Neural cell (in vitro differentiated cells): Measurements from ENCODE around the gene PDGFA. TPM values are rescaled to one million over a fixed set of nuclear protein-coding genes. Genes with fewer than 3 reads are reported as not detected.

Experiments used
- H2AFZ ChIP-seq: fragments of 200-600, 300-800 bp; sonication (generic), shearing (Covaris generic); 2 replicates; pipeline ENCODE4 v1.6.0; 2014; ENCODE audit warnings: low read depth, mild to moderate bottlenecking, antibody characterized with exemption, low read length, moderate library complexity
- H3F3A ChIP-seq: fragments of 200-600 bp; shearing (Covaris generic); 2 replicates; pipeline ENCODE4 v1.6.1; 2016; ENCODE audit warnings: mild to moderate bottlenecking, moderate library complexity, mixed read lengths, antibody characterized with exemption, low read length; ENCODE audit not compliant: insufficient read depth, poor library complexity, severe bottlenecking
- H3K27ac ChIP-seq: fragments of 200-600, 300-800 bp; sonication (generic), shearing (Covaris generic); 2 replicates; pipeline ENCODE4 v1.5.1; 2014; ENCODE audit warnings: mild to moderate bottlenecking, low read length, moderate library complexity
- H3K27me3 ChIP-seq: fragments of 300-800, 200-600 bp; sonication (generic), shearing (Covaris generic); 2 replicates; pipeline ENCODE4 v1.6.0; 2014; ENCODE audit warnings: mild to moderate bottlenecking, low read depth, low read length, moderate library complexity; ENCODE audit not compliant: insufficient read depth
- H3K36me3 ChIP-seq: fragments of 300-800, 200-600 bp; sonication (generic), shearing (Covaris generic); 2 replicates; pipeline ENCODE4 v1.5.1; 2014; ENCODE audit warnings: mild to moderate bottlenecking, antibody characterized with exemption, low read length, moderate library complexity; ENCODE audit not compliant: insufficient read depth
- H3K4me2 ChIP-seq: fragments of 300-800, 200-600 bp; sonication (generic), shearing (Covaris generic); 2 replicates; pipeline ENCODE4 v1.6.0; 2014; ENCODE audit warnings: mild to moderate bottlenecking, low read length
- H3K4me3 ChIP-seq: fragments of 300-800, 200-600 bp; sonication (generic), shearing (Covaris generic); 2 replicates; pipeline ENCODE4 v1.5.1; 2014; ENCODE audit warnings: mild to moderate bottlenecking, low read length, moderate library complexity
- H3K79me2 ChIP-seq: fragments of 200-600 bp; shearing (Covaris generic); replicated peaks from 2 replicates; pipeline ENCODE4 v1.6.0; 2014; ENCODE audit warnings: mild to moderate bottlenecking, low read length, moderate library complexity; ENCODE audit not compliant: insufficient read depth
- H3K9ac ChIP-seq: fragments of 300-800, 200-600 bp; sonication (generic), shearing (Covaris generic); 2 replicates; pipeline ENCODE4 v1.6.1; 2016; ENCODE audit warnings: mild to moderate bottlenecking, low read length, mixed read lengths
- H3K9me2 ChIP-seq: fragments of 200-600 bp; shearing (Covaris generic); 2 replicates; pipeline ENCODE4 v1.6.1; 2016; ENCODE audit warnings: mild to moderate bottlenecking, low read length, mixed read lengths; ENCODE audit not compliant: insufficient read depth
- H3K9me3 ChIP-seq: fragments of 200-600, 300-800 bp; sonication (generic), shearing (Covaris generic); 2 replicates; pipeline ENCODE4 v1.6.1; 2016; ENCODE audit warnings: mild to moderate bottlenecking, mixed run types, low read length, moderate library complexity, mixed read lengths
- H4K20me1 ChIP-seq: fragments of 200-600 bp; shearing (Covaris generic); 2 replicates; pipeline ENCODE4 v1.6.1; 2016; ENCODE audit warnings: mild to moderate bottlenecking, mixed run types; ENCODE audit not compliant: insufficient read depth
- EP300 ChIP-seq: fragments of 450-650 bp; conservative IDR thresholded peaks from 2 replicates; pipeline ENCODE4 v1.6.1; 2014; ENCODE audit warnings: antibody characterized with exemption, mild to moderate bottlenecking, moderate library complexity; ENCODE audit not compliant: poor library complexity, severe bottlenecking
- EZH2 ChIP-seq: fragments of 200-600, 300-800 bp; shearing (Covaris generic), sonication (generic); IDR thresholded peaks from 2 replicates; pipeline ENCODE4 v1.6.1; 2014; ENCODE audit warnings: antibody characterized with exemption, low read length, borderline replicate concordance, mild to moderate bottlenecking; ENCODE audit not compliant: insufficient read depth, poor library complexity, severe bottlenecking
- MXI1 ChIP-seq: fragments of 450-650 bp; conservative IDR thresholded peaks from 2 replicates; pipeline ENCODE4 v1.6.1; 2014; ENCODE audit warnings: antibody characterized with exemption, mild to moderate bottlenecking; ENCODE audit not compliant: poor library complexity, severe bottlenecking
- POLR2AphosphoS5 ChIP-seq: IDR thresholded peaks from 2 replicates; pipeline ENCODE4 v1.6.1; 2012
- RAD21 ChIP-seq: fragments of 450-650 bp; conservative IDR thresholded peaks from 2 replicates; pipeline ENCODE4 v1.6.1; 2014; ENCODE audit warnings: antibody characterized with exemption, mild to moderate bottlenecking, moderate library complexity
- SMC3 ChIP-seq: fragments of 450-650 bp; conservative IDR thresholded peaks from 2 replicates; pipeline ENCODE4 v1.6.1; 2014; ENCODE audit warnings: antibody characterized with exemption, mild to moderate bottlenecking, moderate library complexity; ENCODE audit not compliant: poor library complexity
- TAF1 ChIP-seq: IDR thresholded peaks from 2 replicates; pipeline ENCODE4 v1.6.1; 2012; ENCODE audit warnings: low read depth
- polyA plus RNA-seq: library from polyadenylated mRNA; depleted of rRNA; stranded (reverse); fragments of >200 nt; gene quantifications from 2 replicates; pipeline ENCODE4 v1.2.3, GENCODE V29; 2014
- TF ChIP-seq, protein P1 (sequence below): IDR thresholded peaks from 2 replicates; pipeline ENCODE4 v1.6.1; 2012; ENCODE audit warnings: borderline replicate concordance
- TF ChIP-seq, protein P2 (sequence below): fragments of 450-650 bp; IDR thresholded peaks from 2 replicates; pipeline ENCODE4 v1.5.1; 2014; ENCODE audit warnings: antibody characterized with exemption, mild to moderate bottlenecking, moderate library complexity; ENCODE audit not compliant: poor library complexity, severe bottlenecking

The PDGFA gene
- polyA plus RNA-seq, 1 donor from 2014 or later, result 4.1 TPM

DNA sequence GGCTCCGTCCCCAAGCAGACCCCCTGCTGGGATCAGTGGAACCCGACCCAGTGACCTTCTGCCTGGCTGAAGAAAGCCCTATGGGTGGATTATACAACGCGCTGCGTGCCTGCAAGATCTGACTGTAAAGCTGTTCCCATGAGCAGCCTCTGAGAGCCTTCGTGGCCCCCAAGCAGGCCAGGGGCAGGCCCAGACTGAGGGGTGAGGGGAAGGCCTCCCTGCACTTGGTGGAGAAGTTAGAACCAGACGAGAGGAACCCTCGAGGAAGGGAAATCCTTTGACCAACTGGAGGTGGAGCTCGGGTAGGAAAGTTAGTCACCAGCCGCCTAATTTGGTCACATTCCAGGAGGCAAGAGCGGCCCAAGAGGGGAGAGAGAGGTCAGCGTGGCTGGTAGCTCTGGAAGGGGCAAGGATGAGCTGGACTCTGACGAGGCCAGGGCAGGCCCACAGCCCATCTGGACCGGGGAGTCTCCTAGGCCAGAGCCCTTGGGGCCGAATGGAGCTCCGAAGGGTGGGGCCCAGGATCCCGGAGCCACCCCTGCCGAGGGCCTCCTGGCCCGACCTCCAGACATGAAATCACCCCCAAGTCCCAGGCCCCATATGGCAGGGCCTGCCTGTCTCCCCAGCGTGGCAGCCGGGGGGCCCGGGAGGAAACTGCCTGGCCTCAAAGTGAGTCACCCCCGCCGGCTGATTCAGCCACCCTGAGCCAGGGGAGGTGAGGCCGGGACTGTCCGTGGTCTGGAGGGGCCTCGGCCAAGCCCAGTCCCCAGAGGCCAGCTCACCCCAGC, 23.3 kb upstream of the PDGFA start:
- Histone ChIP-seq H3K9me2 (no peaks in the 10 kb centered on the region), H4K20me1 (no peaks in the 10 kb centered on the region), H3K4me3 (no peak overlapping the region), H3K36me3 (no peaks in the 10 kb centered on the region), H3K27me3 (no peaks in the 10 kb centered on the region), H3K4me2 (no peak overlapping the region), H3K9me3 (no peaks in the 10 kb centered on the region), H3K79me2 (no peaks in the 10 kb centered on the region), H3K27ac (no peak overlapping the region), H2AFZ (no peak overlapping the region), H3K9ac (no peak overlapping the region), H3F3A (no peaks in the 10 kb centered on the region)
- TF ChIP-seq SMC3 (no peak), POLR2AphosphoS5 (no peak), RAD21 (no peak), EZH2 (no peak), MXI1 (no peak), EP300 (no peak), TAF1 (no peak)
- TF ChIP-seq, protein P1, sequence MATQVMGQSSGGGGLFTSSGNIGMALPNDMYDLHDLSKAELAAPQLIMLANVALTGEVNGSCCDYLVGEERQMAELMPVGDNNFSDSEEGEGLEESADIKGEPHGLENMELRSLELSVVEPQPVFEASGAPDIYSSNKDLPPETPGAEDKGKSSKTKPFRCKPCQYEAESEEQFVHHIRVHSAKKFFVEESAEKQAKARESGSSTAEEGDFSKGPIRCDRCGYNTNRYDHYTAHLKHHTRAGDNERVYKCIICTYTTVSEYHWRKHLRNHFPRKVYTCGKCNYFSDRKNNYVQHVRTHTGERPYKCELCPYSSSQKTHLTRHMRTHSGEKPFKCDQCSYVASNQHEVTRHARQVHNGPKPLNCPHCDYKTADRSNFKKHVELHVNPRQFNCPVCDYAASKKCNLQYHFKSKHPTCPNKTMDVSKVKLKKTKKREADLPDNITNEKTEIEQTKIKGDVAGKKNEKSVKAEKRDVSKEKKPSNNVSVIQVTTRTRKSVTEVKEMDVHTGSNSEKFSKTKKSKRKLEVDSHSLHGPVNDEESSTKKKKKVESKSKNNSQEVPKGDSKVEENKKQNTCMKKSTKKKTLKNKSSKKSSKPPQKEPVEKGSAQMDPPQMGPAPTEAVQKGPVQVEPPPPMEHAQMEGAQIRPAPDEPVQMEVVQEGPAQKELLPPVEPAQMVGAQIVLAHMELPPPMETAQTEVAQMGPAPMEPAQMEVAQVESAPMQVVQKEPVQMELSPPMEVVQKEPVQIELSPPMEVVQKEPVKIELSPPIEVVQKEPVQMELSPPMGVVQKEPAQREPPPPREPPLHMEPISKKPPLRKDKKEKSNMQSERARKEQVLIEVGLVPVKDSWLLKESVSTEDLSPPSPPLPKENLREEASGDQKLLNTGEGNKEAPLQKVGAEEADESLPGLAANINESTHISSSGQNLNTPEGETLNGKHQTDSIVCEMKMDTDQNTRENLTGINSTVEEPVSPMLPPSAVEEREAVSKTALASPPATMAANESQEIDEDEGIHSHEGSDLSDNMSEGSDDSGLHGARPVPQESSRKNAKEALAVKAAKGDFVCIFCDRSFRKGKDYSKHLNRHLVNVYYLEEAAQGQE, result no peak
- TF ChIP-seq, protein P2, sequence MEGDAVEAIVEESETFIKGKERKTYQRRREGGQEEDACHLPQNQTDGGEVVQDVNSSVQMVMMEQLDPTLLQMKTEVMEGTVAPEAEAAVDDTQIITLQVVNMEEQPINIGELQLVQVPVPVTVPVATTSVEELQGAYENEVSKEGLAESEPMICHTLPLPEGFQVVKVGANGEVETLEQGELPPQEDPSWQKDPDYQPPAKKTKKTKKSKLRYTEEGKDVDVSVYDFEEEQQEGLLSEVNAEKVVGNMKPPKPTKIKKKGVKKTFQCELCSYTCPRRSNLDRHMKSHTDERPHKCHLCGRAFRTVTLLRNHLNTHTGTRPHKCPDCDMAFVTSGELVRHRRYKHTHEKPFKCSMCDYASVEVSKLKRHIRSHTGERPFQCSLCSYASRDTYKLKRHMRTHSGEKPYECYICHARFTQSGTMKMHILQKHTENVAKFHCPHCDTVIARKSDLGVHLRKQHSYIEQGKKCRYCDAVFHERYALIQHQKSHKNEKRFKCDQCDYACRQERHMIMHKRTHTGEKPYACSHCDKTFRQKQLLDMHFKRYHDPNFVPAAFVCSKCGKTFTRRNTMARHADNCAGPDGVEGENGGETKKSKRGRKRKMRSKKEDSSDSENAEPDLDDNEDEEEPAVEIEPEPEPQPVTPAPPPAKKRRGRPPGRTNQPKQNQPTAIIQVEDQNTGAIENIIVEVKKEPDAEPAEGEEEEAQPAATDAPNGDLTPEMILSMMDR, result no peak

DNA sequence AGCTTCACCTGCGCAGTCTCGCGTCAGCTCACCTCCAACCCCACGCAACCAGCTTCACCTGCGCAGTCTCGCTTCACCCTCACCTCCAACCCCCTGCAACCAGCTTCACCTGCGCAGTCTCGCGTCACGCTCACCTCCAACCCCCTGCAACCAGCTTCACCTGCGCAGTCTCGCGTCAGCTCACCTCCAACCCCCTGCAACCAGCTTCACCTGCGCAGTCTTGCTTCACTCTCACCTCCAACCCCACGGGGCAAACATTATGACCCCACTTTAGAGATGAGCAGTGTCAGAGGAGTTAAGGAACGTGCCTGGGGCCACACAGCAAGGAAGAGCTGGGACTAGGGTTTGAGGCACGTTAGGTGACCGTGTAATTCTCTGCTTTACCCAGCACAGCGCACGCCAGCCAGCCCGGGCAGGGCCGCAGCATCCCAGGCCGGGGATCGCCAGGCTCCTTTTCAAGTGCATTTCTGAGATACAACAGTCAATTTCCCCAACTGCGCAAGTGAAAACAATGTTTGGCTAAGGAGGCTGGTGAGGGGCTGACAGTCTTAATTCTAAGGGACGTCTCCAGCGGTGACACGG, 22.6 kb upstream of the PDGFA start:
- Histone ChIP-seq H3K4me3 (no peak overlapping the region), H2AFZ (no peak overlapping the region), H3K27me3 (no peaks in the 10 kb centered on the region), H3K79me2 (no peaks in the 10 kb centered on the region), H3K9me3 (no peaks in the 10 kb centered on the region), H3F3A (no peaks in the 10 kb centered on the region), H3K4me2 (no peak overlapping the region), H3K27ac (no peak overlapping the region), H4K20me1 (no peaks in the 10 kb centered on the region), H3K9ac (no peak overlapping the region), H3K9me2 (no peaks in the 10 kb centered on the region), H3K36me3 (no peaks in the 10 kb centered on the region)
- TF ChIP-seq TAF1, result no peak
- no peak for TF ChIP-seq MXI1
- no peak for TF ChIP-seq EP300
- TF ChIP-seq, protein P2, result no peak
- no peak for TF ChIP-seq SMC3
